Mesendoderm (in vitro differentiated cells): Measurements from ENCODE around the gene CCDC88A.
"Not testable (repeated sequence)": the region's sequence is repeated elsewhere in the genome, so short reads cannot be mapped to it uniquely, and the experiment has no call there.

Source experiments
- DNase-seq: peaks from one replicate; pipeline ENCODE4 v3.0.0; 2013
- H2AK5ac ChIP-seq: 2 replicates; pipeline ENCODE4 v1.6.1; 2013; ENCODE audit warnings: low read length, inconsistent platforms
- H2BK120ac ChIP-seq: 2 replicates; pipeline ENCODE4 v1.6.1; 2013; ENCODE audit warnings: low read depth, mild to moderate bottlenecking, low read length, moderate library complexity, mixed read lengths
- H2BK15ac ChIP-seq: replicated peaks from 2 replicates; pipeline ENCODE4 v1.6.1; 2013; ENCODE audit warnings: low read depth, mild to moderate bottlenecking, moderate library complexity
- H2BK5ac ChIP-seq: 2 replicates; pipeline ENCODE4 v1.6.1; 2013; ENCODE audit warnings: low read length, inconsistent platforms
- H3K18ac ChIP-seq: 2 replicates; pipeline ENCODE4 v1.6.1; 2013; ENCODE audit warnings: mild to moderate bottlenecking, low read length, mixed read lengths
- H3K23ac ChIP-seq: one replicate; pipeline ENCODE4 v1.6.1; 2013; ENCODE audit warnings: low read length
- H3K27ac ChIP-seq: 2 replicates; pipeline ENCODE4 v1.5.1; 2013; ENCODE audit warnings: low read depth, mild to moderate bottlenecking, inconsistent platforms, low read length, moderate library complexity
- H3K27me3 ChIP-seq: 2 replicates; pipeline ENCODE4 v1.6.1; 2013; ENCODE audit warnings: low read length, control low read depth, mild to moderate bottlenecking, inconsistent platforms; ENCODE audit not compliant: insufficient read depth, poor library complexity
- H3K36me3 ChIP-seq: 2 replicates; pipeline ENCODE4 v1.6.1; 2013; ENCODE audit warnings: low read length, inconsistent platforms; ENCODE audit not compliant: control insufficient read depth, insufficient read depth
- H3K4ac ChIP-seq: one replicate; pipeline ENCODE4 v1.6.1; 2013; ENCODE audit warnings: low read depth, mild to moderate bottlenecking, low read length, moderate library complexity
- H3K4me1 ChIP-seq: 2 replicates; pipeline ENCODE4 v1.6.1; 2013; ENCODE audit warnings: low read depth, low read length, inconsistent platforms; ENCODE audit not compliant: control insufficient read depth
- H3K4me2 ChIP-seq: 2 replicates; pipeline ENCODE4 v1.6.1; 2013; ENCODE audit warnings: low read length
- H3K4me3 ChIP-seq: 2 replicates; pipeline ENCODE4 v1.5.1; 2013; ENCODE audit warnings: mild to moderate bottlenecking, low read length
- H3K56ac ChIP-seq: one replicate; pipeline ENCODE4 v1.6.1; 2013; ENCODE audit warnings: low read length
- H3K79me1 ChIP-seq: 2 replicates; pipeline ENCODE4 v1.6.1; 2013; ENCODE audit warnings: low read length, inconsistent platforms
- H3K79me2 ChIP-seq: 2 replicates; pipeline ENCODE4 v1.6.1; 2013; ENCODE audit warnings: mild to moderate bottlenecking, low read length; ENCODE audit not compliant: control insufficient read depth, insufficient read depth
- H3K9ac ChIP-seq: 2 replicates; pipeline ENCODE4 v1.6.1; 2013; ENCODE audit warnings: low read length, inconsistent platforms
- H4K5ac ChIP-seq: one replicate; pipeline ENCODE4 v1.6.1; 2013; ENCODE audit warnings: low read length
- H4K8ac ChIP-seq: one replicate; pipeline ENCODE4 v1.6.1; 2013; ENCODE audit warnings: low read depth, mild to moderate bottlenecking, control low read depth, low read length, moderate library complexity
- WGBS: extraction: QIAGEN DNeasy Blood & Tissue Kit; methylation state at CpG from one replicate; pipeline ENCODE4 v1.1.7; 2013; ENCODE audit warnings: low lambda C conversion rate, missing lambda C conversion rate; ENCODE audit not compliant: insufficient coverage; ENCODE audit errors: extremely low coverage; 5-methylcytosine and 5-hydroxymethylcytosine counted together

Gene CCDC88A

GRCh38 chr2:55385516-55385915, 34.1 kb downstream of the CCDC88A start:
- not testable (repeated sequence) for H2BK120ac ChIP-seq, H3K36me3 ChIP-seq, H4K8ac ChIP-seq, H3K4me2 ChIP-seq, H3K79me1 ChIP-seq, H3K9ac ChIP-seq, H3K4me3 ChIP-seq, H3K27ac ChIP-seq, H3K27me3 ChIP-seq, H4K5ac ChIP-seq, H3K23ac ChIP-seq, H3K4ac ChIP-seq, DNase-seq, H3K4me1 ChIP-seq, H3K18ac ChIP-seq, H3K56ac ChIP-seq, H3K79me2 ChIP-seq, H2BK5ac ChIP-seq, H2AK5ac ChIP-seq, H2BK15ac ChIP-seq
- no CpG with 5 or more reads among the region's 10 CpGs for whole genome bisulfite sequencing

GRCh38 chr2:55384786-55385185, 34.9 kb downstream of the CCDC88A start:
- no peak overlapping the region for H3K56ac ChIP-seq
- H4K5ac ChIP-seq: no peak overlapping the region
- no peak overlapping the region for H3K27ac ChIP-seq
- DNase-seq: no peak
- H3K4ac ChIP-seq: no peak overlapping the region
- no peaks in the 10 kb centered on the region for H3K4me1 ChIP-seq
- no peaks in the 10 kb centered on the region for H3K27me3 ChIP-seq
- no CpG with 5 or more reads among the region's 4 CpGs for WGBS
- H3K23ac ChIP-seq: no peak overlapping the region
- H2AK5ac ChIP-seq: no peak overlapping the region
- H4K8ac ChIP-seq: no peak overlapping the region
- H3K9ac ChIP-seq: no peak overlapping the region
- H3K4me2 ChIP-seq: no peak overlapping the region
- H3K79me1 ChIP-seq: no peaks in the 10 kb centered on the region
- no peaks in the 10 kb centered on the region for H3K36me3 ChIP-seq
- no peak overlapping the region for H3K18ac ChIP-seq
- no peaks in the 10 kb centered on the region for H3K79me2 ChIP-seq
- H2BK120ac ChIP-seq: no peak overlapping the region
- H2BK5ac ChIP-seq: no peak overlapping the region
- H3K4me3 ChIP-seq: no peak overlapping the region
- no peak overlapping the region for H2BK15ac ChIP-seq

- Histone ChIP-seq H3K4me3 (no peak overlapping the region), H3K18ac (no peak overlapping the region), H2BK5ac (no peak overlapping the region), H3K4ac (no peak overlapping the region), H3K56ac (no peak overlapping the region), H3K79me1 (no peaks in the 10 kb centered on the region), H3K4me2 (no peak overlapping the region), H3K27me3 (no peaks in the 10 kb centered on the region), H2AK5ac (no peak overlapping the region), H3K4me1 (no peaks in the 10 kb centered on the region), H3K23ac (no peak overlapping the region), H2BK120ac (no peak overlapping the region), H2BK15ac (no peak overlapping the region), H3K36me3 (no peaks in the 10 kb centered on the region), H3K9ac (no peak overlapping the region), H3K79me2 (no peaks in the 10 kb centered on the region), H3K27ac (no peak overlapping the region), H4K8ac (no peak overlapping the region), H4K5ac (no peak overlapping the region)
- no peak for DNase-seq
These were observed 48.3 kb downstream of the CCDC88A start for GRCh38 chr2:55371376-55371775.

- DNase-seq: no peak
- Histone ChIP-seq H3K4me3 (no peak overlapping the region), H2AK5ac (no peak overlapping the region), H2BK5ac (no peak overlapping the region), H3K79me2 (no peaks in the 10 kb centered on the region), H3K18ac (no peak overlapping the region), H3K23ac (no peak overlapping the region), H4K5ac (no peak overlapping the region), H2BK15ac (no peak overlapping the region), H3K9ac (no peak overlapping the region), H3K27me3 (no peaks in the 10 kb centered on the region), H3K56ac (no peak overlapping the region), H4K8ac (no peak overlapping the region), H2BK120ac (no peak overlapping the region), H3K36me3 (no peaks in the 10 kb centered on the region), H3K4ac (no peak overlapping the region), H3K27ac (no peak overlapping the region), H3K4me2 (no peak overlapping the region), H3K79me1 (no peaks in the 10 kb centered on the region), H3K4me1 (no peaks in the 10 kb centered on the region)
- no CpG with 5 or more reads among the region's 4 CpGs for WGBS
These were observed 49.4 kb downstream of the CCDC88A start for GRCh38 chr2:55370208-55370607.

- Histone ChIP-seq H3K4me2 (no peak overlapping the region), H4K5ac (no peak overlapping the region), H3K56ac (no peak overlapping the region), H3K79me2 (no peaks in the 10 kb centered on the region), H3K23ac (no peak overlapping the region), H3K27ac (no peak overlapping the region), H3K27me3 (no peaks in the 10 kb centered on the region), H3K4me1 (no peaks in the 10 kb centered on the region), H2BK15ac (no peak overlapping the region), H3K4me3 (no peak overlapping the region), H3K4ac (no peak overlapping the region), H2BK120ac (no peak overlapping the region), H4K8ac (no peak overlapping the region), H3K36me3 (no peaks in the 10 kb centered on the region), H3K9ac (no peak overlapping the region), H2AK5ac (no peak overlapping the region), H3K18ac (no peak overlapping the region), H3K79me1 (no peaks in the 10 kb centered on the region), H2BK5ac (no peak overlapping the region)
- 100% methylated on average over 2 of the region's 3 CpGs for WGBS
- no peak for DNase-seq
These were observed 54.4 kb downstream of the CCDC88A start for GRCh38 chr2:55365303-55365702.

GRCh38 chr2:55364189-55365055, 55.2 kb downstream of the CCDC88A start:
- no peaks in the 10 kb centered on the region for H3K79me1 ChIP-seq
- H3K4me1 ChIP-seq: no peaks in the 10 kb centered on the region
- H3K4me3 ChIP-seq: no peak overlapping the region
- H3K56ac ChIP-seq: no peak overlapping the region
- WGBS: 100% methylated on average over 1 of the region's 3 CpGs
- H2BK5ac ChIP-seq: no peak overlapping the region
- H3K36me3 ChIP-seq: no peaks in the 10 kb centered on the region
- H4K5ac ChIP-seq: no peak overlapping the region
- no peak for DNase-seq
- no peak overlapping the region for H2BK120ac ChIP-seq
- no peak overlapping the region for H3K4me2 ChIP-seq
- H2AK5ac ChIP-seq: no peak overlapping the region
- no peak overlapping the region for H2BK15ac ChIP-seq
- H4K8ac ChIP-seq: no peak overlapping the region
- no peak overlapping the region for H3K18ac ChIP-seq
- no peaks in the 10 kb centered on the region for H3K27me3 ChIP-seq
- H3K27ac ChIP-seq: no peak overlapping the region
- H3K79me2 ChIP-seq: no peaks in the 10 kb centered on the region
- no peak overlapping the region for H3K4ac ChIP-seq
- no peak overlapping the region for H3K23ac ChIP-seq
- H3K9ac ChIP-seq: no peak overlapping the region
